Endodermal cell (in vitro differentiated cells): ENCODE measurements around the gene CCDC3. TPM values are rescaled to one million over a fixed set of nuclear protein-coding genes. Genes with fewer than 3 reads are reported as not detected.
"Not testable (repeated sequence)": the region's sequence is repeated elsewhere in the genome, so short reads cannot be mapped to it uniquely, and the experiment has no call there.

Experiments
- DNase-seq: peaks from one replicate; pipeline ENCODE4 v3.0.0-alpha.2; 2017
- H3K27ac ChIP-seq: 2 replicates; pipeline ENCODE4 v1.5.1; 2013; ENCODE audit warnings: mild to moderate bottlenecking, low read depth, low read length, moderate library complexity
- H3K27me3 ChIP-seq: 2 replicates; pipeline ENCODE4 v1.6.1; 2013; ENCODE audit warnings: mild to moderate bottlenecking, low read length, moderate library complexity; ENCODE audit not compliant: insufficient read depth, control insufficient read depth, poor library complexity, severe bottlenecking
- H3K36me3 ChIP-seq: 2 replicates; pipeline ENCODE4 v1.7.0; 2013; ENCODE audit warnings: mild to moderate bottlenecking, low read length, moderate library complexity; ENCODE audit not compliant: control insufficient read depth, insufficient read depth
- H3K4me1 ChIP-seq: one replicate; pipeline ENCODE4 v1.7.0; 2013; ENCODE audit warnings: low read length; ENCODE audit not compliant: control insufficient read depth, insufficient read depth
- H3K4me3 ChIP-seq: 2 replicates; pipeline ENCODE4 v1.5.1; 2013; ENCODE audit warnings: mild to moderate bottlenecking, low read length, moderate library complexity
- H3K9ac ChIP-seq: 2 replicates; pipeline ENCODE4 v1.6.1; 2013; ENCODE audit warnings: mild to moderate bottlenecking, low read length, moderate library complexity; ENCODE audit not compliant: poor library complexity, severe bottlenecking; ENCODE audit errors: extremely low read depth
- H3K9me3 ChIP-seq: 2 replicates; pipeline ENCODE4 v1.6.1; 2013; ENCODE audit warnings: mild to moderate bottlenecking, low read length, moderate library complexity; ENCODE audit not compliant: control insufficient read depth
- H3K27ac Mint-ChIP-seq: 2 replicates; pipeline ENCODE4 v1.8.0; 2020; ENCODE audit warnings: mixed read lengths
- H3K27me3 Mint-ChIP-seq: 2 replicates; pipeline ENCODE4 v1.8.0; 2021; ENCODE audit warnings: mild to moderate bottlenecking, mixed read lengths; ENCODE audit not compliant: insufficient read depth
- H3K36me3 Mint-ChIP-seq: 2 replicates; pipeline ENCODE4 v1.8.0; 2020; ENCODE audit warnings: low read depth, mixed read lengths
- H3K4me1 Mint-ChIP-seq: 2 replicates; pipeline ENCODE4 v1.8.0; 2020; ENCODE audit warnings: mixed read lengths
- H3K4me3 Mint-ChIP-seq: 2 replicates; pipeline ENCODE4 v1.8.0; 2020; ENCODE audit warnings: mild to moderate bottlenecking, moderate library complexity, mixed read lengths
- H3K9me3 Mint-ChIP-seq: 2 replicates; pipeline ENCODE4 v1.8.0; 2020; ENCODE audit warnings: mild to moderate bottlenecking, mixed read lengths
- CTCF ChIP-seq: fragments of 200-600 bp; sonication (generic); conservative IDR thresholded peaks from 2 replicates; pipeline ENCODE4 v1.5.0; 2021; ENCODE audit warnings: antibody characterized with exemption, mild to moderate bottlenecking
- WGBS, 2 experiments: methylation state at CpG; one replicate each; pipeline versions ENCODE4 v1.1.5 to v1.1.7; 2013; ENCODE audit warnings: missing lambda C conversion rate in 2 of 2, mixed read lengths in 1 of 2; ENCODE audit not compliant: insufficient coverage in 1 of 2, insufficient read length in 1 of 2; 5-methylcytosine and 5-hydroxymethylcytosine counted together
- total RNA-seq, 2 donors: library from RNA; stranded (reverse); fragmentation: NEBNext Ultra II Directional in 1 of 2; extraction: Animal tissue kit (Norgen Biotek cat#: 25700) in 1 of 2; gene quantifications; 2 replicates in 1 of 2; 3 replicates in 1 of 2; pipeline ENCODE4 v1.2.1, GENCODE V29; 2021

CCDC3 gene
- total RNA-seq, 2 donors from 2014 or later: 4.6 to 12.3 TPM

GRCh38 chr10:13037832-13038231, 36.3 kb upstream of the CCDC3 start:
- Mint-ChIP-seq H3K9me3 (peaks cover 9% of the 10 kb centered on the region), H3K27me3 (no peaks in the 10 kb centered on the region), H3K4me3 (no peak overlapping the region), H3K4me1 (peaks cover 13% of the 10 kb centered on the region), H3K27ac (no peak overlapping the region), H3K36me3 (no peaks in the 10 kb centered on the region)
- Histone ChIP-seq H3K27ac (no peak overlapping the region), H3K4me1 (no peaks in the 10 kb centered on the region), H3K27me3 (no peaks in the 10 kb centered on the region), H3K9me3 (no peaks in the 10 kb centered on the region), H3K4me3 (no peak overlapping the region), H3K36me3 (no peaks in the 10 kb centered on the region), H3K9ac (no peak overlapping the region)
- no peak for TF ChIP-seq CTCF
- 97% methylated on average over 2 of the region's 2 CpGs; no CpG with 5 or more reads in 1 of the 2 experiments for WGBS, 2 experiments
- DNase-seq: no peak

DNA sequence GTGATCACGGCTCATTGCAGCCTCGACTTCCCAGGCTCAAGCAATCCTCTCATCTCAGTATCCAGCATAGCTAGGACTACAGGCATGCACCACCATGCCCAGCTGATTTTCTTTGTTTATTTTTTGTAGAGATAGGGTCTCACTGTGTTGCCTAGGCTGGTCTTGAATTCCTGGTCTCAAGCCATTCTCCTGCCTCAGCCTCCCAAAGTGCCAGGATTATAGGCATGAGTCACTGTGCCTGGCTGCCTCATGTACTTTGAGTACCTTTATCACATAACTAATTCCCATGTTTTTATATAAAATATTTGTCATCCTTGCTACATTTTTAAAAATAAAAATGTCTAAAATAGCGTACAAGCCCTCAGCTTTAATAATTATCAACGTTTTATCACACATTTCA, 35.3 kb upstream of the CCDC3 start:
- peaks cover 9% of the 10 kb centered on the region for H3K4me1 Mint-ChIP-seq
- H3K9ac ChIP-seq: no peak overlapping the region
- no peaks in the 10 kb centered on the region for H3K27me3 Mint-ChIP-seq
- H3K27ac ChIP-seq: no peak overlapping the region
- no peaks in the 10 kb centered on the region for H3K4me1 ChIP-seq
- no peaks in the 10 kb centered on the region for H3K27me3 ChIP-seq
- H3K27ac Mint-ChIP-seq: no peak overlapping the region
- no peak for DNase-seq
- no peak overlapping the region for H3K4me3 ChIP-seq
- no peaks in the 10 kb centered on the region for H3K36me3 ChIP-seq
- TF ChIP-seq CTCF: no peak
- no peaks in the 10 kb centered on the region for H3K9me3 ChIP-seq
- H3K9me3 Mint-ChIP-seq: peaks cover 2% of the 10 kb centered on the region
- no peaks in the 10 kb centered on the region for H3K36me3 Mint-ChIP-seq
- 94% methylated on average over 4 of the region's 4 CpGs; no CpG with 5 or more reads in 1 of the 2 experiments for WGBS, 2 experiments
- H3K4me3 Mint-ChIP-seq: no peak overlapping the region

GRCh38 chr10:13035731-13036130, 34.2 kb upstream of the CCDC3 start:
- H3K27me3 Mint-ChIP-seq, H3K4me3 ChIP-seq, H3K36me3 ChIP-seq, H3K4me3 Mint-ChIP-seq, H3K4me1 ChIP-seq, H3K9me3 Mint-ChIP-seq, H3K4me1 Mint-ChIP-seq, H3K36me3 Mint-ChIP-seq, H3K27ac ChIP-seq, DNase-seq, H3K27ac Mint-ChIP-seq, H3K27me3 ChIP-seq, H3K9ac ChIP-seq, H3K9me3 ChIP-seq: not testable (repeated sequence)
- WGBS, 2 experiments: 89 to 90% methylated on average over 4 to 9 of the region's 9 CpGs

DNA sequence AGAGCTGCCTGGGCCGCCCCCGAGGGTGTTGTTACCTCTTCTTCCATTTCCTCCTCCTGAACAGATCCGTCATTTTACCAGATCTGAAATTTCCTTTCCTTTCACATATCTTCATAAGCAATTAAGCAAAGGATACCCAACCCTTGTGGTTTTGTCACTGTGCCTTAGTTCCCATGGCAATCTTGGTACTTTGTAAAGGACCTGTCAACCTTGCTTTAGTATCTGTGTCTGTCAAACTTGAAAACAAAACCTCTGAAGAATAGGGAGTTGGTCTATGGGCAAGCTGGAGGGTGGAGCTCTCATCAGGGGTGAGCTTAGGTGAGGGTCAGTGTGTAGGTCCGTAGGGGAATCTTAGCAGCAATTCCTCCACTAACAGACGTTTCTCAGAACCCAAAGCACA, 25.4 kb upstream of the CCDC3 start:
- Histone ChIP-seq H3K27me3 (no peaks in the 10 kb centered on the region), H3K9ac (no peak overlapping the region), H3K36me3 (no peaks in the 10 kb centered on the region), H3K27ac (no peak overlapping the region), H3K9me3 (peaks cover 10% of the 10 kb centered on the region), H3K4me1 (no peaks in the 10 kb centered on the region), H3K4me3 (no peak overlapping the region)
- Mint-ChIP-seq H3K9me3 (peaks cover 19% of the 10 kb centered on the region), H3K4me3 (no peak overlapping the region), H3K27ac (no peak overlapping the region), H3K27me3 (peaks cover 4% of the 10 kb centered on the region), H3K4me1 (no peaks in the 10 kb centered on the region), H3K36me3 (no peaks in the 10 kb centered on the region)
- WGBS, 2 experiments: 80 to 94% methylated on average over 4 to 5 of the region's 5 CpGs
- no peak for DNase-seq
- no peak for TF ChIP-seq CTCF
